WI38 (cell line): ENCODE results near the gene GRIA1.

Source experiments
- H3K4me3 ChIP-seq: 2 replicates; pipeline ENCODE4 v1.5.1; 2011; ENCODE audit warnings: low read depth, mild to moderate bottlenecking, control low read depth, low read length
- TF ChIP-seq, protein P1 (sequence below): IDR thresholded peaks from 2 replicates; pipeline ENCODE4 v1.5.1; 2012; ENCODE audit warnings: low read depth, mild to moderate bottlenecking, control low read depth, low read length

GRIA1 gene

DNA sequence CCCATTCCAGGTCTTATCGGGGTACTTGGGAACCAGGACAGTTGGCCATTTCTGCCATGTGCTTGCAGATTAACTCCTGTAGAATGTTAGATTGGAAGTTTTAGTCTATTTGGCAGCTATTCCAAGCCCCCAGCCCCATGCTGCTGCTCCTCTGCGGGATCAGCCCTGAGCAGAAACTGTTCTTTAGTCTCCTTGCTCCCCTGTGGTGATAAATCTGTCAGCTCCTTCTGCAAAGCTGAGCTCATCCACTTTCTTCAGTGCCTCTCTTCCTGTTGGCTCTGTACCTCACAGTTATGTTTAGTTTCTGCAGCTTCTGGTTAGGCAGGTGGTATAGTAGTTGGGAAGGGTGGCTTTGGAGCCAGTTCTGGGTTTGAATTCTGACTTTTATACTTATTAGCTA, 170.4 kb downstream of the GRIA1 start:
- TF ChIP-seq, protein P1, sequence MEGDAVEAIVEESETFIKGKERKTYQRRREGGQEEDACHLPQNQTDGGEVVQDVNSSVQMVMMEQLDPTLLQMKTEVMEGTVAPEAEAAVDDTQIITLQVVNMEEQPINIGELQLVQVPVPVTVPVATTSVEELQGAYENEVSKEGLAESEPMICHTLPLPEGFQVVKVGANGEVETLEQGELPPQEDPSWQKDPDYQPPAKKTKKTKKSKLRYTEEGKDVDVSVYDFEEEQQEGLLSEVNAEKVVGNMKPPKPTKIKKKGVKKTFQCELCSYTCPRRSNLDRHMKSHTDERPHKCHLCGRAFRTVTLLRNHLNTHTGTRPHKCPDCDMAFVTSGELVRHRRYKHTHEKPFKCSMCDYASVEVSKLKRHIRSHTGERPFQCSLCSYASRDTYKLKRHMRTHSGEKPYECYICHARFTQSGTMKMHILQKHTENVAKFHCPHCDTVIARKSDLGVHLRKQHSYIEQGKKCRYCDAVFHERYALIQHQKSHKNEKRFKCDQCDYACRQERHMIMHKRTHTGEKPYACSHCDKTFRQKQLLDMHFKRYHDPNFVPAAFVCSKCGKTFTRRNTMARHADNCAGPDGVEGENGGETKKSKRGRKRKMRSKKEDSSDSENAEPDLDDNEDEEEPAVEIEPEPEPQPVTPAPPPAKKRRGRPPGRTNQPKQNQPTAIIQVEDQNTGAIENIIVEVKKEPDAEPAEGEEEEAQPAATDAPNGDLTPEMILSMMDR: no peak
- no peak overlapping the region for H3K4me3 ChIP-seq

- H3K4me3 ChIP-seq: no peak overlapping the region
- TF ChIP-seq, protein P1: no peak
Measured at GRCh38 chr5:153661897-153662296, 171.4 kb downstream of the GRIA1 start.

- TF ChIP-seq, protein P1: no peak
- no peak overlapping the region for H3K4me3 ChIP-seq
Measured at GRCh38 chr5:153670101-153670500, 179.6 kb downstream of the GRIA1 start.

DNA sequence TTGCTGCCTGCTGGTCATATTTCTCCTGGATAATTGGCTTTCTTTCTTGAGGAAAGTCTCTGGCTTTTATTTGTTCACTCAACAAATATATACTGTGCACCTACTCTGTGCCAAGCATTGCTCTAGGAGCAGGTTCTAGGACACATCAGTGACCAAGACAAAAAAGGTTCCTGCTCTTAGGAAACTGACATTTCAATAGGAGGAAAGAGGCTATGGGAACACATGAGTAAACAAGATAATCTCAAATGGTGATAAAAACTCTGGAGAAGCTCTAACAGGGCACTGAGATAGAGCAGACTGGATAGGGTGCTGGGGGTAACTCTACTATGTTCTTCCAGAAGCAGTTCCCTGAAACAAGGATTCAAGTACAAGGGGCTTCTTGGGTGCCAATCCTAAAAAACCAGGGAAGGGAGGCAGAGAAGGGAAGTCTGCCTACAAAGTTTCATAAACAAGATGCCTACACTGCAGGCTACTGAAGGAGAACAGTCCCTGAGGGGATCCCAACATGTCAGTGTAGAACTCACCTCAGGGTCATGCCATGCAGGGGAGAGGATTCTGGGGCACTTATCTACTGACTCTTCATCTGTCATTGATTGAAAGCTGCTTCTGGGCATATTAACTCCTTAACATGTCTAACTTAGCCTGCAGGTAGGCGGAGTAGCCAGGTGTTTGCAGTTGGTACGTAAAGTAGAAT, 181.3 kb downstream of the GRIA1 start:
- TF ChIP-seq, protein P1: no peak
- H3K4me3 ChIP-seq: no peak overlapping the region

GRCh38 chr5:153672347-153673090, 182.0 kb downstream of the GRIA1 start:
- TF ChIP-seq, protein P1: no peak
- H3K4me3 ChIP-seq: no peak overlapping the region

DNA sequence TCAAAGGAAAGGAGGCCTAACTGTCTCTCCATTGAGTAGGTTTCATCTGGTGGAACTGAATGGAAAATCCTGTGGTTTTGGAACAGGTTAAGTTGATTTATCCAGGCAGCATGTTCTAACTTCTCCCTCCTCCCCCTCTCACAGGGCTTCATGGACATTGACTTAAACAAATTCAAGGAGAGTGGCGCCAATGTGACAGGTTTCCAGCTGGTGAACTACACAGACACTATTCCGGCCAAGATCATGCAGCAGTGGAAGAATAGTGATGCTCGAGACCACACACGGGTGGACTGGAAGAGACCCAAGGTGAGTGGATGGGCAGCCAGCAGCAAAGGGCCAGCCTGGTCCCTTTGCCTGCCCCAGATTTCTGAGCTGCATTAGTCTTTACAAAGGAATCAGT, 183.9 kb downstream of the GRIA1 start:
- TF ChIP-seq, protein P1: no peak
- H3K4me3 ChIP-seq: no peak overlapping the region

DNA sequence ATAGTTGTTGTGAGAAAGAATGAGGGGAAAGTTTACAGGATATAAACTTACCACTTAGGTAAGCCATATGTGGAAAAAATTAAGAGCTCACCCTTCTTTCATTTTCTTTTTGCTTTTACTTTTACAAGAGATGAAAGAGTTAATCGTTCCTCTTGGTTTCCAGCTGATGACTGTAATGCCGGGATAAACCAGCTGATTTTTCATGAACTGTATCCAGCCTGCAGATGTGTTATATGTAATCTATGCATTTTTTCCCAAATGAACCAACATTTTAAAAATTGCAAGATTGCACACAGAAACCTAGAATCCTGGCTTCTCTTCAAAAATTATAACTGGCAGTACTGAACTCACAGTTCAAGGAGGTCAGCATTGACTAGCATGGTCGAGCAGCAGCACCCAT, 185.9 kb downstream of the GRIA1 start:
- no peak overlapping the region for H3K4me3 ChIP-seq
- TF ChIP-seq, protein P1: no peak
